HL-60/S4 treated with phorbol 12-myristate 13-acetate at 8.2 ng/mL for 4 days and 3 days (cell line): ENCODE measurements around the gene CABP2.
"Not testable (repeated sequence)": the region's sequence is repeated elsewhere in the genome, so short reads cannot be mapped to it uniquely, and the experiment has no call there.

Experiments used
- in situ Hi-C: fragments of 300-500 bp; cut with MboI; formaldehyde crosslinking; loops from 2 replicates; pipeline ENCODE4 v1.15.0; 2022; ENCODE audit warnings: low sequenced_read_pairs

CABP2 gene

GRCh38 chr11:67539550-67539949 lies 16.3 kb upstream of the CABP2 start:
- in situ Hi-C loops: no loop called here

GRCh38 chr11:67538823-67539505 lies 15.7 kb upstream of the CABP2 start:
- in situ Hi-C loops: no loop called here

- in situ Hi-C loops: no loop called here
Observed at GRCh38 chr11:67538306-67538705, 15.1 kb upstream of the CABP2 start.

- in situ Hi-C loops: no loop called here
Observed at GRCh38 chr11:67535561-67535960, 12.3 kb upstream of the CABP2 start.

- in situ Hi-C loops: no loop called here
Observed at GRCh38 chr11:67534070-67534679, 10.9 kb upstream of the CABP2 start.

GRCh38 chr11:67532889-67533288 lies 9.6 kb upstream of the CABP2 start:
- in situ Hi-C loops: no loop called here

GRCh38 chr11:67530282-67530592 lies 7.0 kb upstream of the CABP2 start:
- in situ Hi-C loops: no loop called here

- in situ Hi-C loops: no loop called here
Observed at GRCh38 chr11:67528376-67528775, 5.1 kb upstream of the CABP2 start.

GRCh38 chr11:67525275-67525976 lies 2.2 kb upstream of the CABP2 start:
- in situ Hi-C loops: no loop called here

- in situ Hi-C loops: no loop called here
Observed at GRCh38 chr11:67524480-67524808, 1.2 kb upstream of the CABP2 start.

- in situ Hi-C loops: no loop called here
Observed at GRCh38 chr11:67523556-67524479, 572 bp upstream of the CABP2 start.

GRCh38 chr11:67522338-67522737 lies 908 bp downstream of the CABP2 start:
- in situ Hi-C loops: no loop called here

GRCh38 chr11:67521924-67522323 lies 1.3 kb downstream of the CABP2 start:
- in situ Hi-C loops: no loop called here

- in situ Hi-C loops: no loop called here
Observed at GRCh38 chr11:67520856-67521824, 2.1 kb downstream of the CABP2 start.

GRCh38 chr11:67519726-67520125 lies 3.5 kb downstream of the CABP2 start:
- in situ Hi-C loops: no loop called here

- in situ Hi-C loops: no loop called here
Observed at GRCh38 chr11:67517784-67518552, 5.3 kb downstream of the CABP2 start.

- in situ Hi-C loops: no loop called here
Observed at GRCh38 chr11:67516806-67517205, 6.4 kb downstream of the CABP2 start.

- in situ Hi-C loops: no loop called here
Observed at GRCh38 chr11:67514116-67514515, 9.1 kb downstream of the CABP2 start.

GRCh38 chr11:67511558-67511957 lies 11.7 kb downstream of the CABP2 start:
- in situ Hi-C loops: not testable (repeated sequence)

GRCh38 chr11:67510023-67510345 lies 13.3 kb downstream of the CABP2 start:
- in situ Hi-C loops: no loop called here
